Mesothelial cell of epicardium (in vitro differentiated cells): Measurements from ENCODE around the gene ENPP5. TPM values are rescaled to one million over a fixed set of nuclear protein-coding genes. Genes with fewer than 3 reads are reported as not detected.
"Not testable (repeated sequence)": the region's sequence is repeated elsewhere in the genome, so short reads cannot be mapped to it uniquely, and the experiment has no call there.

ENCODE experiments used
- DNase-seq, 2 experiments: peaks; one replicate each; pipeline ENCODE4 v3.0.0; 2021; ENCODE audit warnings: low spot score in 2 of 2; ENCODE audit not compliant: unreplicated experiment in 2 of 2
- H3K27ac Mint-ChIP-seq: 2 replicates; pipeline ENCODE4 v1.8.0; 2021; ENCODE audit warnings: mixed read lengths
- H3K27me3 Mint-ChIP-seq: 2 replicates; pipeline ENCODE4 v1.8.0; 2021; ENCODE audit warnings: low read depth, mixed read lengths
- H3K36me3 Mint-ChIP-seq: 2 replicates; pipeline ENCODE4 v1.8.0; 2021; ENCODE audit warnings: mixed read lengths
- H3K4me1 Mint-ChIP-seq: 2 replicates; pipeline ENCODE4 v1.8.0; 2021; ENCODE audit warnings: mixed read lengths
- H3K4me3 Mint-ChIP-seq: 2 replicates; pipeline ENCODE4 v1.8.0; 2021; ENCODE audit warnings: mild to moderate bottlenecking, moderate library complexity, mixed read lengths
- H3K9me3 Mint-ChIP-seq: 2 replicates; pipeline ENCODE4 v1.8.0; 2021; ENCODE audit warnings: mixed read lengths
- total RNA-seq: library from RNA; stranded (reverse); gene quantifications from 3 replicates; pipeline ENCODE4 v1.2.1, GENCODE V29; 2021
- TF ChIP-seq, protein P1 (sequence below): fragments of 200-600 bp; sonication (generic); IDR thresholded peaks from one replicate; pipeline ENCODE4 v1.5.0; 2021; ENCODE audit warnings: antibody characterized with exemption; ENCODE audit not compliant: unreplicated experiment

ENPP5 gene
- total RNA-seq, 1 donor from 2014 or later: 8.7 TPM

DNA sequence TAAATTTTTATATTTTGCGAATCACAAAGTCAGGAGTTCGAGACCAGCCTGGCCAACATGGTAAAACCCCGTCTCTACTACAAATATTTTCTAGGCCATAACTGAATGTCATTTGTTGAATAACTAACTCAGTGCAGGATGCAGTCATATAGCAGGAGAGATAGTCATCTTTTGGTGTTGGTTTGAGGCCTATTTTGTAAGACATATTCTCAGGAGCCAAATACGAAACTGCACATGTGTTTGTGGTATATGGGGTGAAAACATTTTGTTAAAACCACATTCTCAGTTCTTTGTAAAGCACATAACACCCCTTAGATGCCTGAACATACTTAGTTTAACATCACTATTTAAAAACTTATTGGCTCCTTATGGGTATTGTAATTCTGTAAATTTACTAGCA is 4.7 kb upstream of the ENPP5 start:
- TF ChIP-seq, protein P1, sequence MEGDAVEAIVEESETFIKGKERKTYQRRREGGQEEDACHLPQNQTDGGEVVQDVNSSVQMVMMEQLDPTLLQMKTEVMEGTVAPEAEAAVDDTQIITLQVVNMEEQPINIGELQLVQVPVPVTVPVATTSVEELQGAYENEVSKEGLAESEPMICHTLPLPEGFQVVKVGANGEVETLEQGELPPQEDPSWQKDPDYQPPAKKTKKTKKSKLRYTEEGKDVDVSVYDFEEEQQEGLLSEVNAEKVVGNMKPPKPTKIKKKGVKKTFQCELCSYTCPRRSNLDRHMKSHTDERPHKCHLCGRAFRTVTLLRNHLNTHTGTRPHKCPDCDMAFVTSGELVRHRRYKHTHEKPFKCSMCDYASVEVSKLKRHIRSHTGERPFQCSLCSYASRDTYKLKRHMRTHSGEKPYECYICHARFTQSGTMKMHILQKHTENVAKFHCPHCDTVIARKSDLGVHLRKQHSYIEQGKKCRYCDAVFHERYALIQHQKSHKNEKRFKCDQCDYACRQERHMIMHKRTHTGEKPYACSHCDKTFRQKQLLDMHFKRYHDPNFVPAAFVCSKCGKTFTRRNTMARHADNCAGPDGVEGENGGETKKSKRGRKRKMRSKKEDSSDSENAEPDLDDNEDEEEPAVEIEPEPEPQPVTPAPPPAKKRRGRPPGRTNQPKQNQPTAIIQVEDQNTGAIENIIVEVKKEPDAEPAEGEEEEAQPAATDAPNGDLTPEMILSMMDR: no peak
- H3K27me3 Mint-ChIP-seq: peaks cover 30% of the 10 kb centered on the region
- no peak for DNase-seq
- H3K36me3 Mint-ChIP-seq: no peaks in the 10 kb centered on the region
- H3K4me1 Mint-ChIP-seq: peaks cover 1% of the 10 kb centered on the region
- H3K27ac Mint-ChIP-seq: no peak overlapping the region
- H3K4me3 Mint-ChIP-seq: no peak overlapping the region
- no peaks in the 10 kb centered on the region for H3K9me3 Mint-ChIP-seq

GRCh38 chr6:46174904-46175303 is 4.1 kb upstream of the ENPP5 start:
- DNase-seq: no peak
- H3K27ac Mint-ChIP-seq: no peak overlapping the region
- no peaks in the 10 kb centered on the region for H3K9me3 Mint-ChIP-seq
- no peaks in the 10 kb centered on the region for H3K36me3 Mint-ChIP-seq
- H3K27me3 Mint-ChIP-seq: peaks cover 31% of the 10 kb centered on the region
- H3K4me3 Mint-ChIP-seq: no peak overlapping the region
- TF ChIP-seq, protein P1: no peak
- H3K4me1 Mint-ChIP-seq: peaks cover 6% of the 10 kb centered on the region

DNA sequence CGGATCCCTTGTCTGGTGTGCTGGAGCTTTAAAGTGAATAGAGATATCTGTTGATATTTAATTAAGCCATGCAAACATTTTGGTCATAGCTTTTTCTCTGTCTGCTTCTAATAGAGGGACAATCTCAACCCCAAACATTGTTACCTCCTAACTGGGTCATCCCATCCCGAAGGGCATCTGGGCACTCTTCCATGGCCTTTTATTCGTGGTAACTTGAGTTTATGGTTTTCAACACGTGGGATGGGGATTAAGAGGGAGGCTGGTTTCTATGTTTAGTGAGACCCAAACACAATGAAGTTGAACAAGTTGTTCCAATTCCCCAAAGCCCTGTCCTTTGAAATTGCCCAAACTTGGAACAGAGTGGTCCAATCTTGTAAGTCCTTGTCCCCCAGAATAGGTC is 1.4 kb upstream of the ENPP5 start:
- no peaks in the 10 kb centered on the region for H3K9me3 Mint-ChIP-seq
- H3K4me3 Mint-ChIP-seq: no peak overlapping the region
- TF ChIP-seq, protein P1: no peak
- H3K27ac Mint-ChIP-seq: no peak overlapping the region
- DNase-seq: no peak
- H3K36me3 Mint-ChIP-seq: peaks cover 5% of the 10 kb centered on the region
- peaks cover 11% of the 10 kb centered on the region for H3K4me1 Mint-ChIP-seq
- peaks cover 20% of the 10 kb centered on the region for H3K27me3 Mint-ChIP-seq

DNA sequence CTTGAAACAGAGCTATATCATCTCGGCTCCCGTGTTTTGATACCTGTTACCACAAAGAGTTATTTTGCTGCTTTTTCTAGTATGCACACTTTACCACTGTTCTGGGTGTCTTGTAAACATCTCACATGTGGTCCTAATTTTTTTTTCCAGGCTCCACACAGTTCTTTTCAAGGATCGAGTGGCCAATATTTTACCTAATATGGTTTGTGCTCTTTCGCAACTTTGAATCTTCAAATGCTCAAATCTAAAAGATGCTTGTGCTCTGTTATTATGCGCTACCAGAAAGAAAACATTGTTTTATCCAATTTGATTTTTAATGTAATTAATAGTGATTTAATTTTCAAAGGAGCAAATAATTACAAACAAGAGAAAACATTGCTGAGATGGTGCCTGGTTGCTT is 10.7 kb downstream of the ENPP5 start:
- TF ChIP-seq, protein P1: no peak
- Mint-ChIP-seq H3K36me3 (peaks cover 33% of the 10 kb centered on the region), H3K9me3 (peaks cover 18% of the 10 kb centered on the region), H3K4me3 (no peak overlapping the region), H3K27me3 (peaks cover 4% of the 10 kb centered on the region), H3K4me1 (no peaks in the 10 kb centered on the region), H3K27ac (no peak overlapping the region)
- no peak for DNase-seq

DNA sequence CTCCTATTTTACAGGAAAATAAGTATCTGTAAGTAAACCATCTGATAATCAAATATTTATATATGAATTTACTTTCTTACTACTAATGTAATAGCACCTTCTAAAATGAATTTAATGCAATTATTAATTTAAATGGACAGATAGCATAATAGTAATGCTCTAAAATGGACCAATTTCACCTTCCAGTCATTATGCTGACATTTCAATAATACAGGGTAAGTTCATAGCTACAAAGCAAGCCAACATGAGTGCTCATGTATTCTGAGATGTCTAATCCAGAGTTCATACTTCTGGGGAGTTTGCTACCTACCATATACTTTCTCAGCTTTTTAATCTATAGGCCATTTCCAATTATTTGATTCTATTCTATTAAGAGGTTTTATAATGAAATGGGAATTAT is 11.6 kb downstream of the ENPP5 start:
- Mint-ChIP-seq H3K27me3 (peaks cover 4% of the 10 kb centered on the region), H3K4me1 (no peaks in the 10 kb centered on the region), H3K9me3 (peaks cover 18% of the 10 kb centered on the region), H3K4me3 (no peak overlapping the region), H3K27ac (no peak overlapping the region), H3K36me3 (peaks cover 31% of the 10 kb centered on the region)
- TF ChIP-seq, protein P1: no peak
- no peak for DNase-seq

DNA sequence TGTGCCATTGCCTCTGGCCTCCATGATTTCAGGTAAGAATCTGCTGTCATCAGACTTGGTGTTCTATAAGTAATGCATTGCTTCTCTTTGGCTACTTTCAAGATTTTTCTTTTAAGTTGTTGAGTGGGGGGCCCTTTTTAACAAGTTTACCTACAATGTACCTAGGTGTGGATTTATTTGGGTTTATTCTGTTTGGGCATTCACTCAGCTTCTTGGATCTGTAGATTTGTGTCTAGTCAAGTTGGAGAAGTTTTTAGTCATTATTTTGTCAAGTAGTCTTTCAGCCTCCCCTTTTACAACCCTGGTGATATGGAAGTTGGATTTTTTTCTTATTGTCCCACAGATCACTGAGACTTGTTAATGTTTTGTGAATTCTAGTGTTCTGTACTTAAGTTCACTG is 14.1 kb downstream of the ENPP5 start:
- no peak for DNase-seq

GRCh38 chr6:46149066-46149465 is 21.7 kb downstream of the ENPP5 start:
- not testable (repeated sequence) for H3K27me3 Mint-ChIP-seq, H3K4me1 Mint-ChIP-seq, H3K9me3 Mint-ChIP-seq, H3K27ac Mint-ChIP-seq, H3K4me3 Mint-ChIP-seq, H3K36me3 Mint-ChIP-seq, DNase-seq

More for the DNA sequence above, 14.1 kb downstream of the ENPP5 start:
- TF ChIP-seq, protein P1: no peak
- Mint-ChIP-seq H3K4me1 (no peaks in the 10 kb centered on the region), H3K27ac (no peak overlapping the region), H3K4me3 (no peak overlapping the region), H3K27me3 (peaks cover 4% of the 10 kb centered on the region), H3K9me3 (peaks cover 18% of the 10 kb centered on the region), H3K36me3 (peaks cover 16% of the 10 kb centered on the region)
